ENCODE results near the gene GRIK1. TPM values are rescaled to one million over a fixed set of nuclear protein-coding genes. Genes with fewer than 3 reads are reported as not detected.

Gene GRIK1
- total RNA-seq, 4 donors from 2014 or later: 1.2 to 7.4 (median 1.3) TPM; not detected in 1

DNA sequence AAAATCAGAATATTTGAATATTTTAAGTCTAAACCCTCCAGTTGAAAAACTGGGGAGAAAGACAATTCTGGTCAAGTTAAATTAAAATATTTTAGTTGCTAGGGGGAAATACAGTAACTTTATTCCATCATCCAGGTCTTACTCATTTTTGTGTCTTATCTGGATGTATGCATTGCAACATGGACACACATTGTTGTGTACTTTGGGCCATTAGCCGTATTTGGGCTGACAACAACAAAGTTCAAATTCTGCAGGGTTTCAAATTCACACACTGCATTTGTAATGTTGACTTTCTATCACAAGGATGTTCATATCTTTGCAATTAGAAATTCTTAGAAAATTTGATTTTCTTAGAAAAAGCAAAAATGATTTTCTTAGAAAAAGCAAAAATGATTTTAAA lies 391.8 kb downstream of the GRIK1 start:
- H3K4me1 ChIP-seq: no peaks in the 10 kb centered on the region
- no peaks in the 10 kb centered on the region for H3K36me3 ChIP-seq
- no peaks in the 10 kb centered on the region for H3K9me3 ChIP-seq
- DNase-seq: no peak
- H3K4me3 ChIP-seq: no peak overlapping the region
- no peak for TF ChIP-seq POLR2A (IDR thresholded peaks at IDR 0.05)
- TF ChIP-seq, protein P1, sequence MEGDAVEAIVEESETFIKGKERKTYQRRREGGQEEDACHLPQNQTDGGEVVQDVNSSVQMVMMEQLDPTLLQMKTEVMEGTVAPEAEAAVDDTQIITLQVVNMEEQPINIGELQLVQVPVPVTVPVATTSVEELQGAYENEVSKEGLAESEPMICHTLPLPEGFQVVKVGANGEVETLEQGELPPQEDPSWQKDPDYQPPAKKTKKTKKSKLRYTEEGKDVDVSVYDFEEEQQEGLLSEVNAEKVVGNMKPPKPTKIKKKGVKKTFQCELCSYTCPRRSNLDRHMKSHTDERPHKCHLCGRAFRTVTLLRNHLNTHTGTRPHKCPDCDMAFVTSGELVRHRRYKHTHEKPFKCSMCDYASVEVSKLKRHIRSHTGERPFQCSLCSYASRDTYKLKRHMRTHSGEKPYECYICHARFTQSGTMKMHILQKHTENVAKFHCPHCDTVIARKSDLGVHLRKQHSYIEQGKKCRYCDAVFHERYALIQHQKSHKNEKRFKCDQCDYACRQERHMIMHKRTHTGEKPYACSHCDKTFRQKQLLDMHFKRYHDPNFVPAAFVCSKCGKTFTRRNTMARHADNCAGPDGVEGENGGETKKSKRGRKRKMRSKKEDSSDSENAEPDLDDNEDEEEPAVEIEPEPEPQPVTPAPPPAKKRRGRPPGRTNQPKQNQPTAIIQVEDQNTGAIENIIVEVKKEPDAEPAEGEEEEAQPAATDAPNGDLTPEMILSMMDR (IDR thresholded peaks at IDR 0.05): no peak
- H3K27ac ChIP-seq: no peak overlapping the region
- no peaks in the 10 kb centered on the region for H3K27me3 ChIP-seq

DNA sequence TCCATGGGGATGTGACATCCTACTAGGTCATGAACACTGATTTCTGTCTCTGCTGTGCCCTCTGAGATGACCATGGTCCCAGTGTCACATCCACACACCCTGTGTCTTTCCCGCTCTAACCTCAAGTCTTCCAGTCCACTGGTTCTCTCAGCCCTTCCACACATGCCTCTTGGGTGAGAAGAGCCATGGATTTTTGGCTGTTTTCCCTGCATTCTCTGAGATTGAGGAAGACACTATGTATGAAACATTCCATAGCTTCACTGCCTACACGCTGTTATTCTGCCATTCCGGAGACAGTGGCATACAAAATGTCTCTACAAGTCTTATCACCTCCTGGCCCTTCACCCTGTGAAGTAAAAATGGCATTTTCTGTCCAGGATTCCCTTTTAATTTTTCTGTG lies 393.7 kb downstream of the GRIK1 start:
- no peak overlapping the region for H3K27ac ChIP-seq
- TF ChIP-seq, protein P1 (IDR thresholded peaks at IDR 0.05): no peak
- TF ChIP-seq POLR2A (IDR thresholded peaks at IDR 0.05): no peak
- no peak overlapping the region for H3K4me3 ChIP-seq
- no peaks in the 10 kb centered on the region for H3K9me3 ChIP-seq
- no peak for DNase-seq
- no peaks in the 10 kb centered on the region for H3K4me1 ChIP-seq
- no peaks in the 10 kb centered on the region for H3K36me3 ChIP-seq
- H3K27me3 ChIP-seq: no peaks in the 10 kb centered on the region

DNA sequence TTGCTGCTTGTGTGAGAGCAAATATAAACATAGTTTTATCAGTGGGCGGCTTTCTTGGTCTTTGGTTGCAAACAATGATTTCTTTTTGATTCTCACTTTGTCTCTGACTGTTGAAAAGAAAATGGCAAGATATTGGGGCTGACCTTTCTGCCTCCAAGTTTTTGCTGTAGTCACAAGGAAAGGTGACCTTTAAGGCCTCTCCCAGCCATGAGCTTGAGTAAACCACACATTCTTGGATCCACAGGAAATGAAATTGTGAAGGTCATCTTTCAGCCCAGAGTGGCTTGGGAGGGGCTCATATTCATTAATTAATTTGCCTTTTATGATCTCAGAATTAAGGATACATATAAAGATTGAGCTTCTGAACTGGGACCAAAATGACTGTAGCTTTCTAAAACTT lies 399.5 kb downstream of the GRIK1 start:
- no peaks in the 10 kb centered on the region for H3K36me3 ChIP-seq
- no peak for DNase-seq
- no peak overlapping the region for H3K4me3 ChIP-seq
- H3K9me3 ChIP-seq: no peaks in the 10 kb centered on the region
- TF ChIP-seq POLR2A (IDR thresholded peaks at IDR 0.05): no peak
- TF ChIP-seq, protein P1 (IDR thresholded peaks at IDR 0.05): no peak
- no peak overlapping the region for H3K27ac ChIP-seq
- H3K4me1 ChIP-seq: no peaks in the 10 kb centered on the region
- H3K27me3 ChIP-seq: no peaks in the 10 kb centered on the region

DNA sequence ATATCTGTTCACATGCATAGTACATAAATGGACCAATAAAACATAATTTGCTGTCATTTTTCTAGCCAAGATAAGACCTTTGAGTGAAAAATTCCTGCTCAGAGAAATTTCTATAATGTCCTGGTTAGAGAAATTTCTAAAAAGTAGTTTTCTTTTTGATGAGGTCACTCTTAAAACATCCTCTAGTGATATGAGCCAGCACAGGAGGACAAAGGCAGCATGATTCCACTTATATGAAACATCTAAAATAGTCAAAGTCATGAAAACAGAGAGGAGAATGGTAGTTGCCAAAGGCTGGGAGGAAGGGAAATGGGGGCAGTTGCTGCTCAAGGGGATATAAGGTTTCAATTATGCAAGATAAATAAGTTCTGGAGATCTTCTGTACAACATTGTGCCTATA lies 401.7 kb downstream of the GRIK1 start:
- no peak for DNase-seq
- Histone ChIP-seq H3K4me3 (no peak overlapping the region), H3K9me3 (no peaks in the 10 kb centered on the region), H3K36me3 (no peaks in the 10 kb centered on the region), H3K27ac (no peak overlapping the region), H3K27me3 (no peaks in the 10 kb centered on the region), H3K4me1 (no peaks in the 10 kb centered on the region)
- TF ChIP-seq, protein P1 (IDR thresholded peaks at IDR 0.05): no peak
- no peak for TF ChIP-seq POLR2A (IDR thresholded peaks at IDR 0.05)

DNA sequence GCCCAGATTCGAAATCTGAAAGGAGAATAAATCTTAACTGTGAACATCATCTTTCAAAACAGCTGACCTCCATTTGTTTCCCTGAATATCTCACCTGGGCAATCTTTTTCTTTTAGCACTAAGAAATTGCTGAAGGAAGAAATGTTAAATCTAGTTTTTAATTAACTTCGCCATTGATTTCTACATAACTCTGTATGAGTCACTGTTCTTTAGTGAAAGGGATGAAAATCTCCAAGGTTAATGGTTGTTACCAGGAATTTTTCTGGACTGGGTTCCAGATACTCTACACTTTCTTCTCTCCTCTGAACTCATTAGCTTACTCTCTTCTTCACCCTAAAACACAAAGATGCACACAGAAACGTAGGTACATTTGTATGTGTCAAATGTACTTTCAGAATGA lies 405.3 kb downstream of the GRIK1 start:
- no peak overlapping the region for H3K27ac ChIP-seq
- H3K4me1 ChIP-seq: no peaks in the 10 kb centered on the region
- H3K36me3 ChIP-seq: no peaks in the 10 kb centered on the region
- no peaks in the 10 kb centered on the region for H3K27me3 ChIP-seq
- no peak for DNase-seq
- H3K9me3 ChIP-seq: no peaks in the 10 kb centered on the region
- TF ChIP-seq POLR2A (IDR thresholded peaks at IDR 0.05): no peak
- no peak overlapping the region for H3K4me3 ChIP-seq

DNA sequence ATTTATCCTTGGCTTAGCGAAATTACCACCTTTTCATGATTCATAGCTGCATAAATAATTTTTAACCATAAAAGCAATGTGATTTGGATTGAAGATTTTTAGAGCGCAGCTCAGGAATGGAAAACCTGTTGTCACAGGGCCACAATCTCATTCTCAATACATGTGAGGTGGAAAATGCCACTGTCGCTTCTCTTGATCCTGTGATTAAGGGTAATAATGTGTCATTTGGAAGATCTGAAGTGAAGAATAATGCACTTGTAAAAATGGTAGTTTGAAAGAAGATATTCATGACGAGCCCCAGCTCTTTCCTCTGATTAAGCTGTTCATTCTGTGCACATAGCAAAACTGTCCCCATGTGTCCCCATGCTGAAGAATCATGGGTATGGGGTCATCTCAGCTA lies 410.7 kb downstream of the GRIK1 start:
- Histone ChIP-seq H3K27me3 (no peaks in the 10 kb centered on the region), H3K36me3 (no peaks in the 10 kb centered on the region), H3K4me1 (no peaks in the 10 kb centered on the region), H3K4me3 (no peak overlapping the region), H3K9me3 (peaks cover 0 to 10% (median 4%) of the 10 kb centered on the region in 4 donors), H3K27ac (no peak overlapping the region)
- DNase-seq: no peak
- no peak for TF ChIP-seq POLR2A (IDR thresholded peaks at IDR 0.05)
- TF ChIP-seq, protein P1 (IDR thresholded peaks at IDR 0.05): no peak

Data from Peyer's patch (tissue), 4 donors.